ENCODE results near the gene JDP2. TPM values are rescaled to one million over a fixed set of nuclear protein-coding genes. Genes with fewer than 3 reads are reported as not detected.

The JDP2 gene
- total RNA-seq, 1 experiment from 2014 or later = 45.3 TPM

DNA sequence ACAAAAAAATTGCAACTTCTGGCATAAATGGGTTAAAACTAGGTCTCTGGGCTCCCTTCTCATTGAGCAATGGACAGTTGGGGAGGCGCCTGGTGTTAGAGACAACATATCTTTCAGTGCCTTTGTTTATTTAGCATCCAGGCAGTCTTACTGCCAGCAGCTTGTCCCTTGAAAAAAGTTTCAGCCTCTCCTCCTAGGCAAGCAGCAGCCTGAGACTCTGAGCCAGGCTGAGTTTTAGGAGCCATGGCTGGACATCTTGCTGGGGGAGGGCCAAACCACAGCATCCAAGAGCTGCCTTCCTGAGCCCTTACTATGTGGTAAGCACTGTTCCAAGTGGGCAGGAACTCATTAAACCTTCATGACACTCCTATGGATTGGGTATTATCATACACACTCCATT lies 10.1 kb upstream of the JDP2 start:
- Mint-ChIP-seq H3K9me3 (ENCODE audit: unreplicated experiment) (no peaks in the 10 kb centered on the region), H3K27ac (ENCODE audit: low read depth, unreplicated experiment) (no peak overlapping the region), H3K36me3 (ENCODE audit: insufficient read depth, unreplicated experiment) (no peaks in the 10 kb centered on the region), H3K4me3 (ENCODE audit: unreplicated experiment) (no peak overlapping the region), H3K27me3 (ENCODE audit: insufficient read depth, unreplicated experiment) (no peaks in the 10 kb centered on the region), H3K4me1 (ENCODE audit: insufficient read depth, unreplicated experiment) (peaks cover 30% of the 10 kb centered on the region)
- no TSS peak for BruUV-seq (replicated peaks)
- ChIA-PET POLR2A (interaction anchor here (0.7 to 2.4 kb wide), 11 partner anchors 9 to 293 kb away, joined by 3 to 22 read pairs (median 5); no protein-coding TSS in a partner anchor), CTCF (interaction anchor here (1.1 to 3.3 kb wide), 2 partner anchors 109 to 143 kb away, joined by 4 to 14 read pairs; no protein-coding TSS in a partner anchor)
- DNase-seq (ENCODE audit: unreplicated experiment) = peak; percentile 92
- intact Hi-C loops (cut with micrococcal nuclease) = no loop called here
- TF ChIP-seq, protein P1, sequence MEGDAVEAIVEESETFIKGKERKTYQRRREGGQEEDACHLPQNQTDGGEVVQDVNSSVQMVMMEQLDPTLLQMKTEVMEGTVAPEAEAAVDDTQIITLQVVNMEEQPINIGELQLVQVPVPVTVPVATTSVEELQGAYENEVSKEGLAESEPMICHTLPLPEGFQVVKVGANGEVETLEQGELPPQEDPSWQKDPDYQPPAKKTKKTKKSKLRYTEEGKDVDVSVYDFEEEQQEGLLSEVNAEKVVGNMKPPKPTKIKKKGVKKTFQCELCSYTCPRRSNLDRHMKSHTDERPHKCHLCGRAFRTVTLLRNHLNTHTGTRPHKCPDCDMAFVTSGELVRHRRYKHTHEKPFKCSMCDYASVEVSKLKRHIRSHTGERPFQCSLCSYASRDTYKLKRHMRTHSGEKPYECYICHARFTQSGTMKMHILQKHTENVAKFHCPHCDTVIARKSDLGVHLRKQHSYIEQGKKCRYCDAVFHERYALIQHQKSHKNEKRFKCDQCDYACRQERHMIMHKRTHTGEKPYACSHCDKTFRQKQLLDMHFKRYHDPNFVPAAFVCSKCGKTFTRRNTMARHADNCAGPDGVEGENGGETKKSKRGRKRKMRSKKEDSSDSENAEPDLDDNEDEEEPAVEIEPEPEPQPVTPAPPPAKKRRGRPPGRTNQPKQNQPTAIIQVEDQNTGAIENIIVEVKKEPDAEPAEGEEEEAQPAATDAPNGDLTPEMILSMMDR (IDR thresholded peaks at IDR 0.05; ENCODE audit: unreplicated experiment) = no peak

DNA sequence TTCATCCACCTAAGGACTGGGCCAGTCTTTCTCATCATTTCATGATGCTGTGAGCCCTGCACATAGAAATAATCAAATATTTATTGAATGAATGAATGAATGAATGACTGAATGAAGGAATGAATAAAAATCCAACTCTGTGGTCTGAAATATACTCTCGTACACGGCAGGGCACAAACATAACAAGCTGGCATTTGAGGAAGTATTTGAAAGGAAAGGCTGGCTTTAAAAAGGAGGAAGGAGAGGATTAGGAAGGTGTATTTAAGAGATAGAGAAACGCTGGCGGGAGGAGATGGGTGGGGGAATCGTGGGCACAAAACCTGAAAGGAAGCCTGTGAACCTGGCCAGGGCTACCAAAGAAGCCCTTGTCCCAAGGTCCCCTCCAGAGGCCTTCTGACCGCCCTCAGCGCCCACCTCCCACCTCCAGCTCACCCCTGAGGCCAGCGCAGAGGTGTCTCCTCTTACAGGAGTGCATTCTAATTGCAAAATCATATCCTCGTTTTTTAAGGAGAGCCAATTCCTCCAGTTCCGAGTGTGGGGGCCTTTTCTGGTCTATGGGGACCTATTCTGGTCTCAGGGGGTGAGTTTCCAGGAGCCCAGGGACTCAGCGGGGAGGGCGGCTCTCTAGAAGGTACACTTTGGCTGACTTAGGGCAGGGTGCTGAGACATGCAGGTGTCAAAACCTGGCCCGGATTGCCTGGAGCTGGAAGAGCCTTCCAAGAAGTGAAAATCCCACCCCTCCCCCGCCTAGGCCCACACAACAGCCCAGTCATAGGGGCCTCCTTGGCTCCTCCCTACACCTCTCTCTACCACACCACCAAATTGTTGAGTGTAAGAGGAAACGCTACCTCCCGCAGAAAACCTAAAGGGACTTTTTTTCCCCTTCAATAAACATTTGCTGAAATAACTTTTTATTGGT lies 8.7 kb upstream of the JDP2 start:
- H3K27ac Mint-ChIP-seq (ENCODE audit: low read depth, unreplicated experiment) = peak overlapping the region; percentile 6
- ChIA-PET CTCF (interaction anchor here (0.6 to 3.3 kb wide), 4 partner anchors 111 to 1585 kb away, joined by 3 to 14 read pairs (median 4); no protein-coding TSS in a partner anchor), POLR2A (interaction anchor here (1.0 to 2.4 kb wide), 11 partner anchors 9 to 142 kb away, joined by 3 to 22 read pairs (median 4); partner anchors contain the start of gene JDP2)
- peak overlapping the region; percentile 0 for H3K4me3 Mint-ChIP-seq (ENCODE audit: unreplicated experiment)
- BruUV-seq (replicated peaks) = no TSS peak
- no peaks in the 10 kb centered on the region for H3K36me3 Mint-ChIP-seq (ENCODE audit: insufficient read depth, unreplicated experiment)
- peak; percentile 46 for DNase-seq (ENCODE audit: unreplicated experiment)
- H3K27me3 Mint-ChIP-seq (ENCODE audit: insufficient read depth, unreplicated experiment) = no peaks in the 10 kb centered on the region
- TF ChIP-seq, protein P1 (IDR thresholded peaks at IDR 0.05; ENCODE audit: unreplicated experiment) = no peak
- peaks cover 30% of the 10 kb centered on the region for H3K4me1 Mint-ChIP-seq (ENCODE audit: insufficient read depth, unreplicated experiment)
- intact Hi-C loops (cut with micrococcal nuclease) = no loop called here
- H3K9me3 Mint-ChIP-seq (ENCODE audit: unreplicated experiment) = no peaks in the 10 kb centered on the region

DNA sequence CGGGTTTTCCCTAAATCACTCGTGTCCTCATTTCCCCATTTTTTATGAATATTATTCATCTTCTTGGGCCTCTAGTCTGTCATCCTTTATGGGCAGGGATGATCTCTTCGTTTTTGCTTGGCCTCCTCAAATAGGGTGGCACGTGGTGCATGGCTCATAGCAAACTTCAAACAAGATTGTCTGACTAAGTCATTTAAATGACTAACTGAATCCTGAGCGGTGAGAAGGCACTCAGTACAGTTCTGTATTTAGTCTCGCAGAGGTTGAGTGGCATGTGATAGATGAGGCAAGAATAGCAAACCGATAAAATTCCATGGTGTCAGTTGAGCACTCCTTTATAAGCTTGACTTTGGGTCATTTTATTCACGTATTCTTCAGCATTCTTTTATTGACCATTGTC lies 5.7 kb upstream of the JDP2 start:
- no TSS peak for BruUV-seq (replicated peaks)
- H3K4me1 Mint-ChIP-seq (ENCODE audit: insufficient read depth, unreplicated experiment) = peaks cover 28% of the 10 kb centered on the region
- H3K27me3 Mint-ChIP-seq (ENCODE audit: insufficient read depth, unreplicated experiment) = no peaks in the 10 kb centered on the region
- H3K9me3 Mint-ChIP-seq (ENCODE audit: unreplicated experiment) = no peaks in the 10 kb centered on the region
- no peak overlapping the region for H3K4me3 Mint-ChIP-seq (ENCODE audit: unreplicated experiment)
- CTCF ChIA-PET = no interaction called here
- POLR2A ChIA-PET = interaction anchor here (0.6 kb wide), 1 partner anchor 22 kb away, joined by 3 read pairs; no protein-coding TSS in a partner anchor
- no peaks in the 10 kb centered on the region for H3K36me3 Mint-ChIP-seq (ENCODE audit: insufficient read depth, unreplicated experiment)
- TF ChIP-seq, protein P1 (IDR thresholded peaks at IDR 0.05; ENCODE audit: unreplicated experiment) = no peak
- H3K27ac Mint-ChIP-seq (ENCODE audit: low read depth, unreplicated experiment) = peak overlapping the region; percentile 67
- intact Hi-C loops (cut with micrococcal nuclease) = loop anchor here (10.0 kb wide), 1 partner anchor 63 kb away; no protein-coding TSS in a partner anchor
- peak; percentile 68 for DNase-seq (ENCODE audit: unreplicated experiment)

DNA sequence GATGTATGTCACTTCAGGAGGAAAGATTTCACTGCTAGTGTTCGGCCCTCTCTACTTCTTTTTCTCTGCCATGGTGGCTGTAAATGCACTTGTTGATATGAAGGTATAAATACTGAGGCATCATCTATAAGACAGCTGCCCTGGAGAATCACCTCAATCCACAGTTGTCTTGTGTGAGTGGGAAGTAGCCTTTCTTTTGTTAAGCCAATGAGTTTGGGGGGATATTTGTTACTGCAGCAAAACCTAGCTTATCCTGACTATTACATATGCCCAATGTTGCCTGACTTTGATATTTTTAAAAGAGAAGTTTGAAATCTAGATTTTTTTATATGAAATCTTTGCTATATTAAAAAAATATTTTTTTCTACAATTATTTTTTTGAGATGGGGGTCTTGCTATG lies 3.3 kb upstream of the JDP2 start:
- H3K4me3 Mint-ChIP-seq (ENCODE audit: unreplicated experiment) = no peak overlapping the region
- H3K27ac Mint-ChIP-seq (ENCODE audit: low read depth, unreplicated experiment) = no peak overlapping the region
- no peak for DNase-seq (ENCODE audit: unreplicated experiment)
- H3K9me3 Mint-ChIP-seq (ENCODE audit: unreplicated experiment) = no peaks in the 10 kb centered on the region
- H3K4me1 Mint-ChIP-seq (ENCODE audit: insufficient read depth, unreplicated experiment) = peaks cover 12% of the 10 kb centered on the region
- CTCF ChIA-PET = interaction anchor here (0.6 to 2.4 kb wide), 6 partner anchors 31 to 300 kb away, joined by 3 to 9 read pairs (median 4); no protein-coding TSS in a partner anchor
- no peaks in the 10 kb centered on the region for H3K36me3 Mint-ChIP-seq (ENCODE audit: insufficient read depth, unreplicated experiment)
- POLR2A ChIA-PET = interaction anchor here (0.6 to 3.6 kb wide), 4 partner anchors 19 to 29 kb away, joined by 3 to 11 read pairs (median 4); no protein-coding TSS in a partner anchor
- TF ChIP-seq, protein P1 (IDR thresholded peaks at IDR 0.05; ENCODE audit: unreplicated experiment) = no peak
- no TSS peak for BruUV-seq (replicated peaks)
- no peaks in the 10 kb centered on the region for H3K27me3 Mint-ChIP-seq (ENCODE audit: insufficient read depth, unreplicated experiment)
- intact Hi-C loops (cut with micrococcal nuclease) = loop anchor here (10.0 kb wide), 1 partner anchor 60 kb away; no protein-coding TSS in a partner anchor
